ENCODE results near the gene ARL5A.
A peak's percentile ranks its signal among the peaks of the same experiment; 100 is the strongest.
"Not testable (repeated sequence)": the region's sequence is repeated elsewhere in the genome, so short reads cannot be mapped to it uniquely, and the experiment has no call there.

Gene ARL5A

GRCh38 chr2:151828143-151828889, at the start of gene ARL5A:
Gene ARL5A, minus strand, starts transcription at chr2:151828421. Its CDS starts 245 bp downstream, at chr2:151828176.
- DNase-seq = peak; percentile 92 to 95

GRCh38 chr2:151875631-151876030, 47.4 kb upstream of the ARL5A start:
- DNase-seq = not testable (repeated sequence)

GRCh38 chr2:151872463-151872862, 44.2 kb upstream of the ARL5A start:
- DNase-seq = no peak

- no peak for DNase-seq
Measured at GRCh38 chr2:151869291-151869690, 41.1 kb upstream of the ARL5A start.

- DNase-seq = no peak
Measured at GRCh38 chr2:151862700-151863099, 34.5 kb upstream of the ARL5A start.

GRCh38 chr2:151861174-151861573, 33.0 kb upstream of the ARL5A start:
- no peak for DNase-seq

- DNase-seq = no peak
Measured at GRCh38 chr2:151860613-151861146, 32.5 kb upstream of the ARL5A start.

- DNase-seq = no peak
Measured at GRCh38 chr2:151860210-151860609, 32.0 kb upstream of the ARL5A start.

GRCh38 chr2:151857650-151858049, 29.4 kb upstream of the ARL5A start:
- no peak for DNase-seq

- DNase-seq = no peak
Measured at GRCh38 chr2:151855111-151855510, 26.9 kb upstream of the ARL5A start.

GRCh38 chr2:151853070-151853758, 25.0 kb upstream of the ARL5A start:
- DNase-seq = no peak

- no peak for DNase-seq
Measured at GRCh38 chr2:151852260-151853069, 24.2 kb upstream of the ARL5A start.

- no peak for DNase-seq
Measured at GRCh38 chr2:151851761-151852160, 23.5 kb upstream of the ARL5A start.

GRCh38 chr2:151849413-151850010, 21.3 kb upstream of the ARL5A start:
- DNase-seq = no peak

- no peak for DNase-seq
Measured at GRCh38 chr2:151845884-151846283, 17.7 kb upstream of the ARL5A start.

- DNase-seq = no peak
Measured at GRCh38 chr2:151845481-151845880, 17.3 kb upstream of the ARL5A start.

- DNase-seq = no peak
Measured at GRCh38 chr2:151844211-151844896, 16.1 kb upstream of the ARL5A start.

- DNase-seq = no peak
Measured at GRCh38 chr2:151843691-151844061, 15.5 kb upstream of the ARL5A start.

GRCh38 chr2:151842830-151843690, 14.8 kb upstream of the ARL5A start:
- DNase-seq = no peak

- DNase-seq = no peak
Measured at GRCh38 chr2:151841047-151841424, 12.8 kb upstream of the ARL5A start.
